Measurements from ENCODE around the gene DXO.

DNA sequence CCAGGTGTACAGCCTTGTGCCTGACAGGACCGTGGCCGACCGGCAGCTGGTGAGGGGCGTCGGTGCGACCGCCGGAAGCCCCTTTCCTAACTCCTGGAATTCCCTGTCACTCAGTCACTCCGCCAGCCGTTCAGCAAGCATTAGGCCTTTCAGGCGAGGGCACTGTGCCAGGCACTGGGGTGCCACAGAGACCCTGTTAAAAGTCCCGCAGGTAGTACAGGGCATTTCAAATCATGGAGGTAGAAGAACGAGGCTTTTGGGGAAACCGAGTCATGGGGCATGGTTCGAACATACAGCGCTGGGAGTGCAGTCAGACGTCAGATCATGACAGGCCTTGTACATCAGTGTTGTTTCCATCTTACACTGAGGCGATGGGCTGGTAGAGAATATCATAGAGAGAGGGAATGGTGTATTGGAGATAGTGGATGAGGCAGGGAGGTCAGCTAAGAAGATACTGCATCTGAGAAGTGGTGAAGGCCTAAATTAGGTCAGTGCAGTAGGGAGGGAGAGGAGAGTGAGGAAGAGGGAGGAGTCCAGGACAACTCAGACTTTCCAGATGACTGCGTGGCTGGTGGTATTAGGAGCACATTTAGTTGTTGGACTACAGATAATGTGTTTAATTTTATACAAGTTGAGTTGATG, 892 bp upstream of the DXO start:
- TF ChIP-seq, protein P1, sequence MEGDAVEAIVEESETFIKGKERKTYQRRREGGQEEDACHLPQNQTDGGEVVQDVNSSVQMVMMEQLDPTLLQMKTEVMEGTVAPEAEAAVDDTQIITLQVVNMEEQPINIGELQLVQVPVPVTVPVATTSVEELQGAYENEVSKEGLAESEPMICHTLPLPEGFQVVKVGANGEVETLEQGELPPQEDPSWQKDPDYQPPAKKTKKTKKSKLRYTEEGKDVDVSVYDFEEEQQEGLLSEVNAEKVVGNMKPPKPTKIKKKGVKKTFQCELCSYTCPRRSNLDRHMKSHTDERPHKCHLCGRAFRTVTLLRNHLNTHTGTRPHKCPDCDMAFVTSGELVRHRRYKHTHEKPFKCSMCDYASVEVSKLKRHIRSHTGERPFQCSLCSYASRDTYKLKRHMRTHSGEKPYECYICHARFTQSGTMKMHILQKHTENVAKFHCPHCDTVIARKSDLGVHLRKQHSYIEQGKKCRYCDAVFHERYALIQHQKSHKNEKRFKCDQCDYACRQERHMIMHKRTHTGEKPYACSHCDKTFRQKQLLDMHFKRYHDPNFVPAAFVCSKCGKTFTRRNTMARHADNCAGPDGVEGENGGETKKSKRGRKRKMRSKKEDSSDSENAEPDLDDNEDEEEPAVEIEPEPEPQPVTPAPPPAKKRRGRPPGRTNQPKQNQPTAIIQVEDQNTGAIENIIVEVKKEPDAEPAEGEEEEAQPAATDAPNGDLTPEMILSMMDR (IDR thresholded peaks at IDR 0.05; ENCODE audit: low read depth, low read length) = no peak
- TF ChIP-seq POLR2A (IDR thresholded peaks at IDR 0.05; ENCODE audit: extremely low read depth, insufficient read length) (no peak), MYC (IDR thresholded peaks at IDR 0.05; ENCODE audit: low read depth, low read length) (no peak)
- TF ChIP-seq, protein P2, sequence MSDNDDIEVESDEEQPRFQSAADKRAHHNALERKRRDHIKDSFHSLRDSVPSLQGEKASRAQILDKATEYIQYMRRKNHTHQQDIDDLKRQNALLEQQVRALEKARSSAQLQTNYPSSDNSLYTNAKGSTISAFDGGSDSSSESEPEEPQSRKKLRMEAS (IDR thresholded peaks at IDR 0.05; ENCODE audit: low read depth, low read length) = no peak
